Measurements from ENCODE around the gene EIF2S3. TPM values are rescaled to one million over a fixed set of nuclear protein-coding genes. Genes with fewer than 3 reads are reported as not detected.

EIF2S3 gene
- total and polyA plus RNA-seq, 10 of the 15 experiments (the other 5 are each of a cell fraction or from before 2014, with no cell fraction given): 115 to 385 (median 201) TPM

GRCh38 chrX:24025741-24026403 is 28.9 kb upstream of the EIF2S3 start (continued):
- no peak for TF ChIP-seq PRDM15 (CRISPR knock-in tag; IDR thresholded peaks at IDR 0.05)
- TF ChIP-seq POU2F2 (IDR thresholded peaks at IDR 0.05; ENCODE audit: borderline replicate concordance, low read depth, low read length): no peak
- no peak for TF ChIP-seq ZBTB4 (CRISPR knock-in tag; IDR thresholded peaks at IDR 0.05)
- TF ChIP-seq CUX1 (IDR thresholded peaks at IDR 0.05; ENCODE audit: insufficient replicate concordance, low read depth, low read length): no peak
- TF ChIP-seq ATF3 (IDR thresholded peaks at IDR 0.05; ENCODE audit: borderline replicate concordance, extremely low read depth, low read depth, low read length): no peak
- peak; percentile 49 for TF ChIP-seq POLR2A (IDR thresholded peaks at IDR 0.05; ENCODE audit: low read depth, low read length)
- TF ChIP-seq ATF7 (IDR thresholded peaks at IDR 0.05; ENCODE audit: low read depth): peak; percentile 77
